ENCODE data around the gene PCLO. TPM values are rescaled to one million over a fixed set of nuclear protein-coding genes. Genes with fewer than 3 reads are reported as not detected.

PCLO gene
- total and polyA plus RNA-seq, 12 donors: 0.06 to 10.8 (median 2.3) TPM

DNA sequence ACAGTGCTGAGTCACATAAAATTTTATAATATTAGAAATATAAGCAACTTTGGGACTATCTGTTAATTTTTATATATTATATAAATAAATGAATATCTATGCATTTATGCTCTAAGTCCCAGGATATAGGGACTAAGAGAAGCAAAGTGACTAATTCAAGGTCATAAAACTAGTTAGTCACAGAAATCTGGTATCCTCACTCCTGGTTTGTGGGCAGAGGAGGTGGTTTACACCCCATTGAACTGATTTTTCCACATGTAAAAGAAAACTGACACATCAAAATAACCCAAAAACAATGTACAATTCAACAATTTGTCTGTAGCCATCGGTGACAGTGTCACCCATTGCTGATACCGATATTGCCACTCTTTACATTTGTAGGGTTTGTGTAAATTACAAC lies 3.0 kb downstream of the PCLO start:
- H3K27me3 ChIP-seq: peaks cover 0 to 30% (median 15%) of the 10 kb centered on the region in 7 donors
- TF ChIP-seq, protein P1, sequence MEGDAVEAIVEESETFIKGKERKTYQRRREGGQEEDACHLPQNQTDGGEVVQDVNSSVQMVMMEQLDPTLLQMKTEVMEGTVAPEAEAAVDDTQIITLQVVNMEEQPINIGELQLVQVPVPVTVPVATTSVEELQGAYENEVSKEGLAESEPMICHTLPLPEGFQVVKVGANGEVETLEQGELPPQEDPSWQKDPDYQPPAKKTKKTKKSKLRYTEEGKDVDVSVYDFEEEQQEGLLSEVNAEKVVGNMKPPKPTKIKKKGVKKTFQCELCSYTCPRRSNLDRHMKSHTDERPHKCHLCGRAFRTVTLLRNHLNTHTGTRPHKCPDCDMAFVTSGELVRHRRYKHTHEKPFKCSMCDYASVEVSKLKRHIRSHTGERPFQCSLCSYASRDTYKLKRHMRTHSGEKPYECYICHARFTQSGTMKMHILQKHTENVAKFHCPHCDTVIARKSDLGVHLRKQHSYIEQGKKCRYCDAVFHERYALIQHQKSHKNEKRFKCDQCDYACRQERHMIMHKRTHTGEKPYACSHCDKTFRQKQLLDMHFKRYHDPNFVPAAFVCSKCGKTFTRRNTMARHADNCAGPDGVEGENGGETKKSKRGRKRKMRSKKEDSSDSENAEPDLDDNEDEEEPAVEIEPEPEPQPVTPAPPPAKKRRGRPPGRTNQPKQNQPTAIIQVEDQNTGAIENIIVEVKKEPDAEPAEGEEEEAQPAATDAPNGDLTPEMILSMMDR (IDR thresholded peaks at IDR 0.05): no peak
- DNase-seq (no peak), ATAC-seq (no peak)
- H3K9me3 ChIP-seq: no peaks in the 10 kb centered on the region
- no peaks in the 10 kb centered on the region for H3K36me3 ChIP-seq
- H3K4me3 ChIP-seq: no peak overlapping the region
- no peak overlapping the region for H3K27ac ChIP-seq
- H3K4me1 ChIP-seq: peaks cover 0 to 13% (median 3%) of the 10 kb centered on the region in 9 donors
- WGBS, 2 donors: 93 to 98% methylated on average over 2 of the region's 2 CpGs
- intact Hi-C loops (cut with DNase I): no loop called here

DNA sequence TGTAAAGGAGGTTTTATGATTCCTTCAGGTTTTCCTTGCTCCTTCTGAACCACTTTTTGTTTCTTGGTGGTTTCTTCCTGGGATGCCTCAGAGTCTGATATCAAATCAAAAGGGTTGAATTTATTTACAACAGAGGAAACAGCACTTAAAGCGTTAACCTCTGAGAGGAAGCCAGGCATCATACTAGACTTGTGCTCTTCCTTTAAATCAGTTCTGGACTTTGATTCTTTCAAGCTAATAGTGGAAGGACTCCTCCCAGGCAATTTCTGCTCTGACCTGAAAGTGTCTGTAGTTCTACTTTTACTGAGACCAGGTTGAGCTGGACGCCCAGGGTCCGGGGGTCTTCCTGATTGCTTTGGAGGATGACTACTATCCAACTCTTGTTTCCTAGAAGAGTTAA lies 6.7 kb downstream of the PCLO start:
- peaks cover 0 to 4% (median 0%) of the 10 kb centered on the region in 7 donors for H3K27me3 ChIP-seq
- TF ChIP-seq, protein P1 (IDR thresholded peaks at IDR 0.05): no peak
- 82 to 86% methylated on average over 3 of the region's 3 CpGs for WGBS, 2 donors
- no peak for DNase-seq
- ATAC-seq: no peak
- H3K27ac ChIP-seq: no peak overlapping the region
- intact Hi-C loops (cut with DNase I): no loop called here
- no peaks in the 10 kb centered on the region for H3K9me3 ChIP-seq
- H3K4me3 ChIP-seq: no peak overlapping the region
- H3K4me1 ChIP-seq: no peaks in the 10 kb centered on the region
- H3K36me3 ChIP-seq: no peaks in the 10 kb centered on the region

DNA sequence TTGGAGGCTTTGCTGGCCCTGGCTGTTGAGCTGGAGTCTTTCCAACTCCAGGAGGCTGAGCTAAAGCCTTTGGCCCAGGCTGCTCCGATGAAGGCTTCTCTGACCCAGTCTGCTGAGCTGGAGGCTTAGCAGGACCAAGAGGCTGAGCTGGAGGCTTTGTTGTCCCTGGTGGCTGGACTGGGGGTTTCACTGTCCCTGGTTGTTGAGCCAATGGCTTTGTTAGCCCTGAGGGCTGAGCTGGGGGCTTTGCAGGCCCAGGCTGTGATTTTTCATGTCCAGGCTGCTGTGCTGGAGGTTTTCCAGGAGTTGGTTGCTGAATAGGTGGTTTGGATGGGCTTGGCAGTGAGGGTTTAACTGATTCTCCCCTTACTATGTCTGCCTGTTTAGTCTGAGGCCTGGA lies 7.3 kb downstream of the PCLO start:
- ATAC-seq: no peak
- intact Hi-C loops (cut with DNase I): no loop called here
- DNase-seq: no peak
- Histone ChIP-seq H3K4me1 (no peaks in the 10 kb centered on the region), H3K27ac (no peak overlapping the region), H3K27me3 (no peaks in the 10 kb centered on the region), H3K9me3 (no peaks in the 10 kb centered on the region), H3K4me3 (no peak overlapping the region), H3K36me3 (no peaks in the 10 kb centered on the region)
- 79 to 100% methylated on average over 1 of the region's 1 CpG for WGBS, 2 donors
- TF ChIP-seq, protein P1 (IDR thresholded peaks at IDR 0.05): no peak

DNA sequence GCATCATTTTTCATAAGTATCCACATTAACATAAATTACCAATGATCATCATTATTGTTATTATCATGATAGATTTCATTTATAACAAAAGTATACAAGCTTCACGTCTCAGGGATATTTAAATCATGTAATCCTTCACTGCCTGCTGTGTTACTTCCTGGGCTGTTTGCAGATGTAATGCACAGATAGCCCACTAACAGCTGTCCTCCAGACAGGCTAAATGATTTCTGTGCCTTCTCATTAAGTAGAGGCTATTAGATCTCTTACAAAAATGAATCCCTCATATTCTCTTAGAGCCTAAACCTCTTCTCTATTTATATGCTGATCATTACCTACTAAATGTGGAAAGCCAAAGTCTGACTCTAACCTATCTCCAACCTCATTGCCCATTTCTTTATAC lies 9.3 kb downstream of the PCLO start:
- ATAC-seq (no peak), DNase-seq (no peak)
- Histone ChIP-seq H3K4me3 (no peak overlapping the region), H3K27me3 (no peaks in the 10 kb centered on the region), H3K36me3 (no peaks in the 10 kb centered on the region), H3K9me3 (no peaks in the 10 kb centered on the region), H3K27ac (no peak overlapping the region), H3K4me1 (no peaks in the 10 kb centered on the region)
- 47 to 50% methylated on average over 1 of the region's 1 CpG for WGBS, 2 donors
- TF ChIP-seq, protein P1 (IDR thresholded peaks at IDR 0.05): no peak
- intact Hi-C loops (cut with DNase I): no loop called here

Data from heart right ventricle (tissue), 16 donors.